ES-I3 (cell line): ENCODE data around the gene HPSE.

Experiments used
- H3K36me3 ChIP-seq: 2 replicates; pipeline ENCODE4 v1.6.1; 2013; ENCODE audit warnings: mild to moderate bottlenecking, low read length, control low read depth, moderate library complexity; ENCODE audit not compliant: insufficient read depth
- H3K4me1 ChIP-seq: 2 replicates; pipeline ENCODE4 v1.6.1; 2013; ENCODE audit warnings: mild to moderate bottlenecking, control low read depth, low read length; ENCODE audit not compliant: insufficient read depth
- H3K9ac ChIP-seq: 2 replicates; pipeline ENCODE4 v1.6.1; 2013; ENCODE audit warnings: low read depth, mild to moderate bottlenecking, low read length, moderate library complexity
- H3K9me3 ChIP-seq: 2 replicates; pipeline ENCODE4 v1.6.1; 2013; ENCODE audit warnings: mild to moderate bottlenecking, low read length, moderate library complexity; ENCODE audit not compliant: control insufficient read depth, insufficient read depth

HPSE gene

DNA sequence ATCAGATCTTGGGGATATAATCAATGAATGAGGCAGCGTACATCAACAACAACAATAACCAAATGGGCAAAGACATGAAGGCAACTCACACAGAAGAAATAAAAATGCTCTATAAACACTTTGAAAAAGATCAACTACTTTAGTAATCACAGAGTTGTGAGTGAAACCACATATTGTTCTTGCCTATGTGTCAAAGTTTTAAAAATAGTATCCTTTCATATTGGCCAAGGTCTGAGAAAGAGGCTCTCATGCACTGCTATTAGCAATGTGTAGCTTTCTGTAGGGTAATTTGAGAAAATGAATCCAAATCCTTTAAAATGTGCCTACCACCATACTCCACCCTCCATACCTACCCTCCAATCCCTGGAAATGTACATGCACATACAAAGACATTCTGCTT lies 75.1 kb downstream of the HPSE start:
- H3K4me1 ChIP-seq = no peaks in the 10 kb centered on the region

DNA sequence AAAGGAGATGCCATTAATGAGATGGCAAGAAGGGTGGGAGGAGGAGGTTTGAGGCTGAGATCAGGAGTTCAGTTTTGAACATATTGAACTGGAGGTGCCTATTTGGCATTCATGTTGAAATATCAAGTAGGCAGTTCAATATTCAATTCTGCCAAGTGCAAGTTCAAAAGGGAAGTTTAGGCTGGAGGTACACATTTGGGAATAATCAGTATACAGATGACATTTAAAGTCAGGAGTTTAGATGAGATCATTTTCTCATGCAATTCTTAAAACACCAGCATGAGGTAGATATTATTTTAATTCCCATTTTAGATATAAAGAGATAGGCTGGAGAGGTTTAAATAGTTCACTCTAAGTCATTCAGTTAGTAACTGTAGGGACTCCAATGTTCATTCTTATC lies 76.2 kb downstream of the HPSE start:
- Histone ChIP-seq H3K4me1 (no peaks in the 10 kb centered on the region), H3K36me3 (no peaks in the 10 kb centered on the region; the same call in 1 of the 2 replicates), H3K9me3 (no peaks in the 10 kb centered on the region), H3K9ac (no peak overlapping the region)

More for the DNA sequence above, 75.1 kb downstream of the HPSE start:
- no peaks in the 10 kb centered on the region for H3K9me3 ChIP-seq
- H3K36me3 ChIP-seq = no peaks in the 10 kb centered on the region; the same call in 1 of the 2 replicates
- no peak overlapping the region for H3K9ac ChIP-seq

DNA sequence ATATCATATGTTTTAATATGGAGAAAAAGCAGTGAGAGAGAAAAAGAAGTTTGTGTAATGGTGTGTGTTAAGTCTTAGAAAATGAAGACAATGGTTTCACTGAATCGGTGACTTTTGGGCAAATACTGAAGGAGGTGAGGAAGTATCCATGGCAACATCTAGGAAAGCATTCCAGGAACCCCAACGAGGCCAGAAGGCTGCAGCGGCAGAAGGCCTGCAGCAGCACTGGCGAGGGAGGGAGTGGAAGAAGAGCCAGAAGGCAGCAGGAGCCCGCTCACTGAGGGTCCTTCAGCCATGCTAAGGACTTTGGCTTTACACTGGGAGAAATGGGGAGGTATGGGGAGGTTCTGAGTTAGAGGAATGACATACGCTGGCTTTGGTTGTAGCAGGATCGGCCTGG lies 76.8 kb downstream of the HPSE start:
- no peaks in the 10 kb centered on the region; the same call in 1 of the 2 replicates for H3K36me3 ChIP-seq
- no peaks in the 10 kb centered on the region for H3K9me3 ChIP-seq
- no peak overlapping the region for H3K9ac ChIP-seq
- H3K4me1 ChIP-seq = no peaks in the 10 kb centered on the region

- H3K9me3 ChIP-seq = no peaks in the 10 kb centered on the region
- no peaks in the 10 kb centered on the region for H3K36me3 ChIP-seq
- no peaks in the 10 kb centered on the region for H3K4me1 ChIP-seq
- H3K9ac ChIP-seq = no peak overlapping the region
Observed at GRCh38 chr4:83255584-83255983, 79.1 kb downstream of the HPSE start.

DNA sequence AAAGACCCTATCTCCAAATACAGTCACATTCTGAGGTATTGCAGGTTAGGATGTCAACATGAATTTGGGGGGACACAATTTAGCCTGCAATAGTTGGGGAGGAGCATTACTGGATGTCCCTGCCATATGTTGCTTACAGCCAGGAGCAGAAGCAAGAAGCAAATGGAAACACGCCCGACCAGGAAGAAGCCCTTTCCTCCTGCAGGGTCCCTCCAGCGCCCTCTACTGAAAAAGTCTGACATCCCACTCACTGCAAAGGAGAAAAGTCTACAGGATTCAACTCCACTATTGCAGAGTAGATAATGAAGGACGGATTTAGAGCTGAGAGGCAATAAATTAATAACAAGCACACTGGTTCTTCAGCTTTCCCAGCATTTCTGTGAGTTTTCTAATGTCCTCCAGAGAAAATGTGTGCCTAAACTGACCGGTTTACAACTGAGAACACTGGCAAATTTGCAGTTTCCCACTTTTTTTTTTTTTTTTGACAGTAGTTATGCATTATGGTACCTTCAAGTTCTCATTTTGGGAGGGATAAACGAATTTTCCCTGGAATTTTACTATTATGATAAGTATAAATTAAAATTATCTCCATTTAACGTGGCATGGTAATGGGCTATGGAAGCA lies 81.8 kb downstream of the HPSE start:
- Histone ChIP-seq H3K9me3 (no peaks in the 10 kb centered on the region), H3K4me1 (peaks cover 4% of the 10 kb centered on the region; the same call in 1 of the 2 replicates), H3K9ac (no peak overlapping the region), H3K36me3 (no peaks in the 10 kb centered on the region)

- Histone ChIP-seq H3K9me3 (no peaks in the 10 kb centered on the region), H3K9ac (no peak overlapping the region), H3K4me1 (peaks cover 4% of the 10 kb centered on the region; the same call in 1 of the 2 replicates), H3K36me3 (no peaks in the 10 kb centered on the region)
Observed at GRCh38 chr4:83251447-83251830, 83.2 kb downstream of the HPSE start.

GRCh38 chr4:83250687-83251446 lies 83.8 kb downstream of the HPSE start:
- Histone ChIP-seq H3K4me1 (peaks cover 4% of the 10 kb centered on the region; the same call in 1 of the 2 replicates), H3K9ac (no peak overlapping the region), H3K9me3 (no peaks in the 10 kb centered on the region), H3K36me3 (no peaks in the 10 kb centered on the region)

GRCh38 chr4:83248486-83248885 lies 86.2 kb downstream of the HPSE start:
- no peak overlapping the region for H3K9ac ChIP-seq
- H3K36me3 ChIP-seq = no peaks in the 10 kb centered on the region
- peaks cover 4% of the 10 kb centered on the region; the same call in 1 of the 2 replicates for H3K4me1 ChIP-seq
- H3K9me3 ChIP-seq = no peaks in the 10 kb centered on the region

DNA sequence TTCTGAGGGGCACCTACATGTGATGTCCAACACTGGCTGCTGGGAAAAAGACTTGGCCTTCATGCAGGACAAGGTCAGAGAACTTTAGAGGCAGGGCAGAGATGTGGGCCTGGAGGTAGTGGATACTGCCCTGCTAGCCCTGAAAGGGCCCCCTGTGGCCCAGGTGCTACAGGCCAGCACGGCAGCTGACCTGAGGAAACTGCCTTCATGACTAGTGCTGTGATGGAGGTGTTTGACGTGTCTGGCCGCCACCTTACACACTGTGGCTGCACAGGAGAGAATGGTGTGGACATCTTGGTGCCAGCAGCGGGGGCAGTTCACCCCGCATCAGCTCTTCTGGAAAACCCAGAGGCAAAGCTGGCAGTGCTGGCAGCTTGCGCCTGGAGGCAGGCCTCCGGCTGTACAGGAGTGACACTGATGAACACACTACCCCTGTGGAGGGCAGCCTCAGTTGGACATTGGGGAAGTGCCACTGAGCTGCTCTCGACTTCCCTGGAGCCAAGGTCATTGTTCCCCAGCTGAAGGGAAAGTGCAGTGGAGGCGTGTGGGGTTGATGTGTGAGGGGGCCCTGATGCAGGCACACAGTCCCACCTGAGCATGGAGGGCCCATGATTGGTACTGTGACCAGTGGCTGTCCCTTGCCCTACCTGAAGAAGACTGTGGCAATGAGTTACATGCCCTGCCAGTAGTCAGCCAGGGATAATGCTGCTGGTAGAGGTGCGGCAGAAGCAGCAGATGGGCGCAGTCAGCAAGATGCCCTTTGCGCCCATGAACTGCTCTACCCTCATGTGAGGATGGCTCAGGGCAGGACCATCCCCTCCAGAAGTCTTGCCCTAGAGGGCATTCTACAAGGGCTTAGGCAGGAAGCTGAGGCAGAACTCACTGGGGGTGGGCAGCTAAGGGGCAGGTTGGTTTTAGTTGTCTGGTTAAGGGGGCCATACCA lies 87.0 kb downstream of the HPSE start:
- Histone ChIP-seq H3K9me3 (no peaks in the 10 kb centered on the region), H3K4me1 (peaks cover 4% of the 10 kb centered on the region; the same call in 1 of the 2 replicates), H3K9ac (no peak overlapping the region), H3K36me3 (no peaks in the 10 kb centered on the region)
